Loucy (cell line): Measurements from ENCODE around the gene FHIT.

Source experiments
- EZH2phosphoT487 ChIP-seq: fragments of 200-600 bp; IDR thresholded peaks from 2 replicates; pipeline ENCODE4 v1.6.1; 2018; ENCODE audit warnings: antibody characterized with exemption, mild to moderate bottlenecking, moderate library complexity, borderline replicate concordance
- TF ChIP-seq, protein P1 (sequence below): fragments of 200-600 bp; sonication (generic); conservative IDR thresholded peaks from 2 replicates; pipeline ENCODE4 v1.5.1; 2014; ENCODE audit warnings: mild to moderate bottlenecking, antibody characterized with exemption, low read length

DNA sequence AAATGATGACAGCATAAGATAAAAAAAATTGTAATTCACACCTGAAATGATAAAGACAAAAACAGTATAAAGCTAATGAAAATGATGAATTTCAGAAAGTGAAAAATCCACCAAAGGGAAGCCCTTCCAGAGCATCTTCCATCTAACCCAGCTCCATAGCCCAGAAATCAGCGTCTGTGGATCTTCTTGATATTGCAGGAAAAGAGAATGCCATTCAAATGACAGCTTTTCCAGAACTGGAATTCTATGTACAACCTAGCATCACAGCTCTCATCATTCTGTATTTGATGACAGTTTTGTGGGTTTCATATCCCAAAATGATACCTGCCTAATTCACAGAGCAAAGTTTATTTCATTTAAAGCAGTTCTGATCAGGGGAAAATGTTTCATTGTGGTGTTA is 267.3 kb downstream of the FHIT start:
- TF ChIP-seq, protein P1, sequence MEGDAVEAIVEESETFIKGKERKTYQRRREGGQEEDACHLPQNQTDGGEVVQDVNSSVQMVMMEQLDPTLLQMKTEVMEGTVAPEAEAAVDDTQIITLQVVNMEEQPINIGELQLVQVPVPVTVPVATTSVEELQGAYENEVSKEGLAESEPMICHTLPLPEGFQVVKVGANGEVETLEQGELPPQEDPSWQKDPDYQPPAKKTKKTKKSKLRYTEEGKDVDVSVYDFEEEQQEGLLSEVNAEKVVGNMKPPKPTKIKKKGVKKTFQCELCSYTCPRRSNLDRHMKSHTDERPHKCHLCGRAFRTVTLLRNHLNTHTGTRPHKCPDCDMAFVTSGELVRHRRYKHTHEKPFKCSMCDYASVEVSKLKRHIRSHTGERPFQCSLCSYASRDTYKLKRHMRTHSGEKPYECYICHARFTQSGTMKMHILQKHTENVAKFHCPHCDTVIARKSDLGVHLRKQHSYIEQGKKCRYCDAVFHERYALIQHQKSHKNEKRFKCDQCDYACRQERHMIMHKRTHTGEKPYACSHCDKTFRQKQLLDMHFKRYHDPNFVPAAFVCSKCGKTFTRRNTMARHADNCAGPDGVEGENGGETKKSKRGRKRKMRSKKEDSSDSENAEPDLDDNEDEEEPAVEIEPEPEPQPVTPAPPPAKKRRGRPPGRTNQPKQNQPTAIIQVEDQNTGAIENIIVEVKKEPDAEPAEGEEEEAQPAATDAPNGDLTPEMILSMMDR = no peak
- no peak for TF ChIP-seq EZH2phosphoT487
